SK-N-DZ (cell line): ENCODE data around the gene SAMD8.
"Not testable (repeated sequence)": the region's sequence is repeated elsewhere in the genome, so short reads cannot be mapped to it uniquely, and the experiment has no call there.

Experiments
- DNase-seq: peaks from one replicate; pipeline ENCODE4 v3.0.0-alpha.2; 2015; ENCODE audit warnings: low spot score

Gene SAMD8

DNA sequence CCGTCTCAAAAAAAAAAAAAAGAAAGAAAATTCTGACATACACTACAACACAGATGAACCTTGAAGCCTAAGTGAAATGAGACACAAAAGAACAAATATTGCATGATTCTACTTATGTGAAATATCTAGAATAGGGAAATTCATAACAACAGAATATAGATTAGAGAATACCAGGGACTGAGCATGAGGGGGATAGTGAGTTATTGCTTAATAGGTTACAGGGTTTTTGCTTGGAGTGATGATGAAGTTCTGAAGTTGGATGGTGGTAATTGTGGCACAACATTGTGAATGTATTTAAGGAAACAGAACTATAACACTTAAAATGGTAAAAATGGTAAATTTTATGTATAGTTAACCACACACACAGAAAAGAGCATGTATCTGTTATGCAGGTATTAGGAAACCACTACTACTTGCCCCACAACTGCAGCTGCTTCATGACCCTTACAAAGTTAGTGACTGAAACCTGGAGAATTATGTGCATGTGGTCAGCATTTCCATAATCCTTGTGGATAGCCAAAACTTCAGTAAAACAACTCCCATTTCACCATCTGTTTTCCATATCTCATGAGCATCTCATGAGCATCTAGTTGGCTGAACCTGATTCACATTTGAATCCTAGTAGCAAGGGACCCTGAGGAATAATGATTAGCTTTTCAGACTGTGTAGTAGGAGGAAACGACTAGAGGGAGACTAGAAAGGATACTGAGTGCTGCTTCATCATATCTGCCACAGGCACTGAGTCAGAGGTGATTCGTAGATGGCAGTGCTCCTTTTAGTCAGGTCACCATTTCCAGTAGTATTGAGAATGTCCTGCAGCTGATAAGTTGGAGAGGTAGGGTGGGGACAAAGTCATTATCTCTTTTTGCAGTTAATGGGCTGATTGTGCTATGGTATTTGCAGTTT is 26.3 kb downstream of the SAMD8 start:
- no peak for DNase-seq

- DNase-seq: no peak
These were observed 28.8 kb downstream of the SAMD8 start for GRCh38 chr10:75140246-75140645.

- DNase-seq: no peak
These were observed 31.9 kb downstream of the SAMD8 start for GRCh38 chr10:75143353-75143752.

- DNase-seq: no peak
These were observed 34.1 kb downstream of the SAMD8 start for GRCh38 chr10:75145590-75145989.

GRCh38 chr10:75146780-75147179 is 35.3 kb downstream of the SAMD8 start:
- DNase-seq: no peak

GRCh38 chr10:75150656-75151055 is 39.2 kb downstream of the SAMD8 start:
- DNase-seq: no peak

- no peak for DNase-seq
These were observed 48.1 kb downstream of the SAMD8 start for GRCh38 chr10:75159519-75159918.

- no peak for DNase-seq
These were observed 54.5 kb downstream of the SAMD8 start for GRCh38 chr10:75165684-75166622.

DNA sequence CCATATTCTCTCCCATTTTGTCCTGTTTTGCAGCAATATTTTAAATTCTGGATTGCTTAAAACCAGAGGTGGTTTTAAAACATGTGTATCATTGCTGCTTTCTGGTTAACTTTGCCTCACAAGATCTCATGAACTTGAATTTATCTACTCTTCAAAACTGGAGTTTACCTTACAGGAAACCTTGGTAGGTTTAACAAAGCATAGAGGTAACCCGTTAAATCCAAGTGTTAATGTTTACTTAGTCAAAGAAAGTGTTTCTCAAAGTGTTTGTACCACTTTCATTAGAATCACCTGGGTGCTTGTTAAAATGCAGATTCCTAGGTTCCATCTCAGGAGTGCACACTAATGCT is 55.1 kb downstream of the SAMD8 start:
- DNase-seq: no peak

GRCh38 chr10:75168275-75168674 is 56.8 kb downstream of the SAMD8 start:
- DNase-seq: no peak

DNA sequence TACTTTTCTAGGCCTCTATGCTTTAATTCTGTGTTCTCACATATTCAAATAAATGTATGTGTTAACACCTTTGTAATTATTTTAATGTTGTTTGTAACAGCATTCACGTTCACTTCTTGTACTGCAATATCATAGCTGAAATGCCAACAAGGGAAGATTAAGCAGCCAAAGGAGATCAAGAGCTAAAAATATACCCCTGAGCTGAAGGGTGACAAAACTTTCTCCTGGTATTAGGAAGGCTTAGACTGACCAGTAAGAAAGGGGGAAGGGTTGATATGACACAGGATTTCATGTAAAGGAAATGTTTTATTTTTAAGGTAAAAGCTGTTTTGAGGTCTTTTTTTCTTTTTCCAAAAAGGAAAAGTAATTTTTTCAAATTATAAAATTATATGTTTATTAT is 58.8 kb downstream of the SAMD8 start:
- DNase-seq: no peak

DNA sequence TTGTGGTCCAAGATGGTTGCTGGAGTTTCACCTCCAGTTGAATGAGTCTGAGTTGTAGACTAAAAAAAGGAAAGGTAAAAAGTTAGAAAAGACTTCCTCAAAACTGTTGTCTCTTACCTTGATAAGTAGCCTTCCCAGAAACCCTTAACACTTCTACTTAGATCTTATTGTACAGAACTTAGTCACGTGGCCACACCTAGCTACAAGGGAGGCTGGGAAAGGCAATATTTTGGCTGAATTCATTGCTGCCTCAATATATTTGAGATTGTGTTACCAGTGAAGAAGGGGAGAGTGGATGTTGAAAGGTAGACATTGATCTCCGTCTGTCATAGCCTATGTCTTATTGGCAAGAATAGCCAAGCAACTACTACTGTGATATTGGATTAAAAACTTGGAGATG is 63.6 kb downstream of the SAMD8 start:
- no peak for DNase-seq

GRCh38 chr10:75176046-75176445 is 64.6 kb downstream of the SAMD8 start:
- DNase-seq: no peak

DNA sequence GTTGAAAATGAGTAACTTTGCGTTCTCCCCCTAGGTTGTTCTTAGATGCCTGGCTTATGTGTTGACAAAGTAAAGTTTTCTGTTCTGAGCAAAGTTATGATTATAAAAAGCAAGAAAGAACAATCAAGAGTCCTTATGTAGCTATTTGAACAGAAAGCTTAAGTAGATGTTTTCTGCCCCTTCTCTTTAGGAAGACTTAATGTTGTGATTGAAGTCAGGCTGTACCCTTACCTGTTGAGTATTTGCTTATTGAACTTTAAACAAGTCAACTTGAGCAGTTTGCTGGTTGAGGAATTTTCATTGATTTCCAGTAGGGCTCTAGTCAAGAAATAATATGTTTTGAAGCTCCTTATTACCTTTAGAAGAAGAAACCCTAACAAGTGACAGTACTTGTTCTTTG is 65.3 kb downstream of the SAMD8 start:
- DNase-seq: no peak

GRCh38 chr10:75179657-75180177 is 68.3 kb downstream of the SAMD8 start:
- DNase-seq: no peak

- no peak for DNase-seq
These were observed 69.1 kb downstream of the SAMD8 start for GRCh38 chr10:75180592-75180991.

- DNase-seq: no peak
These were observed 69.6 kb downstream of the SAMD8 start for GRCh38 chr10:75181073-75181472.

GRCh38 chr10:75186310-75186709 is 74.9 kb downstream of the SAMD8 start:
- no peak for DNase-seq

DNA sequence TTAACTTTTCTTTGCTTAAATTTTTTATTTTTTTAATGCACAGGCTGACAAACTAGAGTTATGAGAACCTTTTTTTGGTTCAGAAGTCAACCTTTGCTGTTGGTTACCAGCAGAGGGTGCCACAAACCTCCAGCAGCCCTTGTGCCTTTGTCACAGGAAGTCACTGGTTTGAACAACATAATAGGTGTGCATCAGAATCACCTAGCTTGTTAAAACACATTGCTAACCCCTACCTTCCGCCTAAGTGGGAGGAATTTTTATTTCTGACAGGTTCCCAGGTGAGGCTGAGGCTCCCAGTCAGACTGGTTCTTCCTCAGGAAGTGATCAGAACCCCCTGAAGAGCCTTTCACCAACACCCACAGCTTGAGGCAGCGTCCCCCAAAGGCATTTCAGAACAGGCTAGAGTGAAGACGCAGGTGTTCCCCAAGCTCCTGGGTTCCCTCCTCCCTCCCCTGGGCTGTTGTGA is 76.5 kb downstream of the SAMD8 start:
- DNase-seq: peak; percentile 48

GRCh38 chr10:75188522-75188921 is 77.1 kb downstream of the SAMD8 start:
- not testable (repeated sequence) for DNase-seq

- DNase-seq: no peak
These were observed 78.0 kb downstream of the SAMD8 start for GRCh38 chr10:75189266-75190096.
